ENCODE data around the gene SKAP1.
"Not testable (repeated sequence)": the region's sequence is repeated elsewhere in the genome, so short reads cannot be mapped to it uniquely, and the experiment has no call there.

SKAP1 gene

DNA sequence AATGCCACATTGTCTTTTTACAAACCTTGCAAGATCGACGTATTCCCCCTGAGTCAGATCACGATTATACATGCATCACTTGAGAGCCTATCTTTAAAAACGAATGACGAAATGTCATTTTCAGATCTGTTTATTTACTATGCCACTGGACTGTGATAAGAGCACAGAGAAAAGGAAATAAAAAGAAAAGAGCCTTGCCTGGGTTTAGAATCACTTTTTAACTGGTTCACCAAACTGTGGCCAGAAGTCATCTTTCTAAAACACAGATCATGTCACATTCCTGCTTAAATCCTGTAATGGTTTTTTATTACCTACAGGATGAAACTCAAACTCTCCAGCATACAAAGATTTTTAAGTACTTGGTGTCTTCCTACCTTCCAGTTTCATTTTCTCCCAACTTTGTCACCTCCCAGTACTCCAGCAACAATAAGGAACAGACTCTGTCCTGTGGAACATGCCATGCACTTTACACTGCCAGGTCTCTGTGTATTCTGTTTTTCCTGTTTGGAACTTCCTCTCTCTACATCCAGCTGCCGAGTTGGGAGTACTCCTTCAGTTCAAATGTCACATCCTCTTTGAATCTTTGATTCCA, 231.0 kb downstream of the SKAP1 start:
- no peak for DNase-seq

DNA sequence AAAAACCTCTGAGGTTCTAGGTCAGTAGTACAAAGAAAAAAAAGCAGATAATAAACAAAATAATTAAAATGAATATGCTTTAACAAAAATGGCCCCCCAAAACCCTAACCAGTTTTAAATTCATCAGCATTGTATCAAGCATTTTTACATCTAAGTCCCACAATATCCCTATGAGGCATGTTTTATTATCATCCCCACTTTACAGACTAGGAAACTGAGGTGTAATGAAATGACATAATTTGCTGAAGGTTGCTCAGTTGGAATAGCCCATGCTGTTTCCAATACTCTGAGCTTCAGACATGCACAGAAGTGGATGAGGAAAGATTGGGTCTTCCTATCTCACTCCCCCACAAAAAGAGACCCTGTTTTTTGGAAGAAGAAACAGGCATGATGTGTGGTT, 234.1 kb downstream of the SKAP1 start:
- no peak for DNase-seq

DNA sequence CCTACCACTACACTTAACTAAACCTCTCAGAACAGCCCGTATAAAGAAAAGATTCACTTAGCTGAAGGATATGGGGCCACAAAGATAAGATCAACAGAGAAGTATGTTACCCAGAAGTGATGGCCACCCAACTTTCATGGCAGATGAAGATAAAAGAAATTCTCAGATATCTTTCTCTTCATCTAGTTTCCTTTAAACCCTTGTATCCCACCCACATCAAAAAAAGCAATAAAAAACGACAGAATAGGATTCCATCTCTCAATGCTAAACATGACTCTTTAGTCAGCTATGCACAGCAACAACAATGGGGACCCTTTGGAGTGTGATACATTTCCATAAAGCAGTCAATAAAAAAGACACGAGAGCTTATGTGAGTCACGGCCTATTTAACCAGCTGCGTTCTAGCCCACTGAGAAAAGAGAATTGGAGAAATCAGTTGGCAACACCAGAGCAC, 235.9 kb downstream of the SKAP1 start:
- no peak for DNase-seq

DNA sequence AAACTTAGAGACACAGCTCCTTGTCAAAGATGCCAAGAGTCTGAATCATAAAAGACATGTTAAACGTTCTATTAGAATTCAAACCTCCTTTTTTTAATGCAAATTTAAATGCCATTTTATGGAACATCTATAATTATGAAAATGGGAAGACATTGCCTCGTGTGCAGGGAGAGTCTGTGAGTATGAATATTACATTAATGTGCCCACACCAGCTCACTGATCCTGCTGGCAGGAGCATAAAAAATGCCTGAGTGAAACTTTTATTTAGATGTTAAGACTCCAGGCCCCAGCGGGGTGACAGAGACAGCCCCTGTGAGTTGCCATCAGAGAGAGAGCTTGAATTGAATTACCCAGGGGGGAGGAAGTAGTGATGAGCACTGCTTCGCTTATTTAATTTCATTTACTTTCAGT, 237.7 kb downstream of the SKAP1 start:
- no peak for DNase-seq

DNA sequence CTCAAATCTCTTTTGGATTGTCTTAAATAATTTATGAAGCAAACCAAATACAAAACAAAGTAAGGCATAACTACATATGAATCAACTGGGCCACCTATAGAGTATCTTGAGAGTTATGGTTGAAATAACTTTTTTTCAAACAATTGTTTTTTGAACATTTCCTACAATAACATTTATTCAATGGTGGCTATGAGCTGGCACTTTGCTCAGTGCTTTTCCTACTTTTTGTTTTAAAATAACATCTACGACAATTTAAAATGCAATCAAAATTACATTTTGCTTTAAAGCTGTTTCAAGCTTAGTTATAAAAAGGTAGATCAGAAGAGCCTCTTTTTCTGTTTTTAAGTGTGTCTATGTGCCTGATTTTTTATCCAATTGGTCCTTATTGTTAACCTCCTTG, 238.7 kb downstream of the SKAP1 start:
- DNase-seq = no peak

DNA sequence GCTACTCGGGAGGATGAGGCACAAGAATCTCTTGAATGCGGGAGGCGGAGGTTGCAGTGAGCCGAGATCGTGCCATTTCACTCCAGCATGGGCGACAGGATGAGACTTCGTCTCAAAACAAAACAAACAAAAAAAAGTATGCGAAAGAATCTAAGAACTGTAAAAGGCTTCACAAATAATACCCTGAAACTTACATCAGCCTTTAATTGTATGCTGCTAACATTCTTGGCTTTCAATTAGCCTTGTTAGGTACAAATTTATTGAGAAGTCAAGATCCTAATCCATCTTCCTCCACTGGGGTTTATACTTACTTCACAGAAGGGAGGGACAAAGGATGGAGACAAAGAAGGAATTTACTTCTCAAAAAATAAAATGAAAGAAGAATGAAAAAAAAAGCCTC, 239.1 kb downstream of the SKAP1 start:
- DNase-seq = no peak

DNA sequence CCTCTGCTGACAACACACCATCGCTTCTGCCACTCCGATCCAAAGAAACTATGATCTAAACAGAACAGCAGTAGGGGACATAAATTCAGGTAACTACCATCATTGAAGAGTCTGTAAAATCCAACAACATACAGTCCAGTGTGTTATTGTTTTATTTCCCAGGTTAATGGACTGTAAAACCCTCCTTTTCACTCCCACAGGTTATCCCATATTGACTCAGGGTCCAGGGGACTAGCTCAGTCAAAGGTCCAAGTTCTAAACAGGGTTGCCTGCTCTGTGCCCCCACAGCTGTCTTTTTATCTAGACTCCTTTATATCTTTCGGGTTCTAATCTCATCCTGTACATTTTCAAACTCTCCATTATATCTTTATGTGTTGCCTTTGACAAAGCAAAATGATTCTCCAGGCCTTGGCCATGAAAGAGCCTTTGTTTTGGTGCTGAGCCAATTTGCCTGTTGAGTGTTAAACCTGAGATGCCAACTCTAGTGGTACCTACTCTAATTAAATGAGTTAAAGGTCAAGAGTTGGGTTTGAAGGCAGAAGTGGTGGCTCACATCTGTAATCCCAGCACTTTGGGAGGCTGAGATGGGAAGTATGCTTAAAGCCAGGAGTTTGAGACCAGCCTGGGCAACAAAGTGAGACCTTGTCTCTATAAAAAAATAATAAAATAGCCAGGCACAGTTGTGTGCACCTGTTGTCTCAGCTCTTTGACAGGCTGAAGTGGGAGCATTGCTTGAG, 242.0 kb downstream of the SKAP1 start:
- DNase-seq = no peak

DNA sequence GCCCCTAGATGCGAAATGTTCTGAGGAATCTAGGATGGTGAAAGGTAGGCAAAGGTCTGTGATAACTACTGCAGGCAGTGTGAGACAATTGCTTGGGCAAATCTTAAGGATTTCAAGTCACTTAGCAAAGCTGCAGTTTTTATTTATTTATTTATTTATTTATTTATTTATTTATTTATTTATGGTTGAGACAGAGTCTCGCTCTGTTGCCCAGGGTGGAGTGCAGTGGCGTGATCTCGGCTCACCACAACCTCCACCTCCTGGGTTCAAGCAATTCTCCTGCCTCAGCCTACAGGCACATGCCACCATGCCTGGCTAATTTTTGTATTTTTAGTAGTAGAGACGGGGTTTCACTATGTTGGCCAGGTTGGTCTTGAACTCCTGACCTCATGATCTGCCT, 243.7 kb downstream of the SKAP1 start:
- not testable (repeated sequence) for DNase-seq

DNA sequence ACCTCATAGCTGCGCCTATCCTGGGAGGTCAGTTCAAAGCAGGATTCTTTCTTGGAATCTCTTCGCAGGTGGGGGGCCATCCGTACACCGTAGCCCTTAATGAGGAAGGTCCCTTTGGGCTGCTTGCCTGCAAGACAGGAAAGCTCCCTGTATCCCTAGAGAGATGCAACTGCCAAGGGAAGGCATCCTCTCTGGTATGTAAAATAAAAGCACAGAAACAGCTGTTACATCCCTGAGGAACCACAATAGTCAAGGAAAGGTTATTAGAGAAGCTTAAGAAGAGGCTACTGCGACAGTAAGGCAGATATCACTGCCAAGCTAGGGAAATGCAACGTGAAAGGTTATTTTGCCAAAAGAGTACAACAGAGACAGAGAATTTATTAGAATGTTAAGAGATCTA, 245.3 kb downstream of the SKAP1 start:
- no peak for DNase-seq

DNA sequence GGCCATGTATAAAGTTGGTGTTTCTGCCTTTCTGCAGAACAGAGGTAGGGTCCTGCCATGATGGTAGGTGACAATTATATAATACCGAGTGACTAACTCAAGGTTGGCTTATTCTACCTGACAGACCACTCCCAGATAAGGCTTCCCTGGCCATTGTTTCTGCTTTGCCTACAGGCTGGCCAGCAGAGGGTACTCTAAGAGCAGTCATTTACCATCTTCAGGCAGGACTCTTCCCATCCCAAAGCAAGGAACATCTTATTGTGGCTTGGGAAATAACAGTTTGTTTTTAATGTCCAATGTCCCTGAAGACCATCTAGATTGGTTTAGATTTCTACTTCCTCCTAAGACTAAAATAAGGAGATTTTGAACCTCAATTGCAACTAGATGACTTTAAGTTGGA, 248.4 kb downstream of the SKAP1 start:
- no peak for DNase-seq

DNA sequence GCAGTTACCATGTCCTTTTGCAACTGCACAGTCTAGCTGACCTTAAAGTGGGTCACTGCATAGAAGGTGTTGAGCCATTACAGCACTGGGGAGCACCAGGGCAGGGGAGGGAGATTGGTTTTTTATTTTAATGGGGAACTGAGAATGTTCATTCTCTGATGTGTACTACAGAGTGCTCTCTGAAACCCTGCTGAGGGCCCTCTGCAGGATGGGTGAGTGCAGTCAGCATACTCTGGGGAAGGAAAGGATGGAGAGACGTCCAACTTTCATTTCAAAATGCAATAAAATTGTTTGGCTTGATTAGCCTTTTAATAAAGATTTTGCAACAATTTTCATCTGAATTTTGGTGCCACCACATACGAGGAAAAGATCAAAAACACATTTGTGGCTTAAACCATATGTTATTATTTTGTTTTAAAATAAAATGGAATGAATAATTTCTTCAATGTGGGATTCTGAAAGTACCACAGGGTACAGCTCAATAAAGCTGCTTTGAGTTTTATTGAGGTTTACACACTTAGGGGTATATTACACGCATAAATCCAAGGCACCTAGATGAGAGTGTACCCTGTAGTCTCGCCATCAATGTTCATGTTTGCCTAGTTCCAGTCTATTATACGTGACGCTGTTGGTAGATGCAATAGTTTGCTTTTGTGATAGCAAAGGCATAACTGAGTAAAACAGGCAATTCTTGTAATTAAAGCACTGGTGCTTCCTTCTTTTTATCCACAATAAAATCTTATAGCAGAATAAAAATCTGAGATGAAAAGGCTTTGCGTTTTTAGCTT, 249.0 kb downstream of the SKAP1 start:
- no peak for DNase-seq

DNA sequence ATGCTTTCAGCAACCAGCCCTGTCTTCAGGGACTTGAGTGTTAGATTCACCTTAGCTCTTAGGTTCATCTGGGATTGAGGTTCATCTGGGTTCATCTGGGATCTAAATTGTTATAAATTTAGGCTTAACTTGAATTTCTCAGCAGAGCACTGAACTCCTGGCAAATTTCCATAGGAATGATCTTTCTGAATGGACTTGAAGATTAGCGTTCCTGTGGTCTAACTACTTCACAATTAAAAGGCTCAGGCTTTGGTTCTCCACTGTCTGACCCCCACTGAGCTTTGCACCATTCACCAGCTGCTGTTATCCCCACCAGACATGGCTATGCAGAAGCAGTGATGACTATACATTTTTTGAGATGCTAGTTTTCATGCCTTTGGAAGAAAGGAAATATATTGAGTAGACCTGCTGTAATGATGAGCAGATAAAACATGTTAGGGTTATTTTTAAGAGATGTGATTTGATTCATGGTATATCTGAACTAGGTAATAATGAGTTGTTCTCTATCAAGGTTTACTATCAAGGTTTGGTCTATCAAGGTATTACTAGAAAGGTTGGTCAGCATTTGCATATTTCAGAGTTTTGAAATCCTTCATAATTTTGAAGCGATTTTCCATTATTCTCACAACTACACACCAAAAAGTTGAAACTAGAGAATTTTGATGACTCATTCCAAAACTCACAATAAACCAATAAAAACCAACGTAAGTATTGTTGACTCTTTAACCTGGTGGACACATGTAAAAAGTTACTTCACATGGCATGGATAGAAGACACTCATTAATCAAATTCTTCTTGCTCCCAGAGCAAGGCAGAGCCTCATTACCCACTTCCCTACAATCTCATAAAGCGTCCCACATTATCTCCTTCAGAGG, 250.7 kb downstream of the SKAP1 start:
- DNase-seq = no peak

DNA sequence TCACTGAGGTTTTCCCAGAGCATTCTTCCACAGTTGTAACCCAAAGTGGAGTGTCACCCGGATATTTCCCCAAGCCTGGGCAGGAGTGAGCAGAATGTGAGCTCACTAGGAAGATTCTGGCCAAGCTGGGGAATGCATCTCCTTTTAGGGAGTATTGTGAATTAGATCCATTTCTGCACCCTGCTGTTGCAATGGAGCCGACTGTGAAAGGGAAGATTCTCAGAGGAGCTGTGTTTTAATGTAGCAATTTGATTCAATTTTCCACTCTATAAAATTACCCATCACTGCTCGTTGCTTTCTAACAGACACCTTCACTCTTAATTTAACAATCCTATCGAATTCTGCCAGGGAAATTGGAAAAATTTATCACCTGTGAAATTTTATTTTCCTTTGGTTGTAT, 251.7 kb downstream of the SKAP1 start:
- DNase-seq = no peak

DNA sequence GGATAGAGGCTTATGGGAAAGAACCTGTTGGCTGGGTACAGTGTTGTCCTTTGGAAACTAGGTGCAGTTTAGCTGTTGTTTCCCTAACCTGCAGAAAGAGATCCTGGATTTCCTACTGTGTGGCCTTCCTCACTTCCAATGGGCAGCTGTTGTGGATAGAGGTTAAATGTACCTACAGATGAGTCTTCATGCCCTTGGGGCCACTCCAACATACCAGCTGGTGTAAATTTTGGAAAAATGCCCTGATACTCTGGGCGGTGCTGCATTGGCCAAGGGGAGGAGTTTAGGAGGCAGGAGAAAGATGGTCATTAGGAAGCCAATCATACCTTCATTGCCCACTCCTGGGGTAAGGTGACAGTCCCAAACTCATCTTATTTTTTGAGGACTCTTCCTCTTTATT, 252.2 kb downstream of the SKAP1 start:
- no peak for DNase-seq

DNA sequence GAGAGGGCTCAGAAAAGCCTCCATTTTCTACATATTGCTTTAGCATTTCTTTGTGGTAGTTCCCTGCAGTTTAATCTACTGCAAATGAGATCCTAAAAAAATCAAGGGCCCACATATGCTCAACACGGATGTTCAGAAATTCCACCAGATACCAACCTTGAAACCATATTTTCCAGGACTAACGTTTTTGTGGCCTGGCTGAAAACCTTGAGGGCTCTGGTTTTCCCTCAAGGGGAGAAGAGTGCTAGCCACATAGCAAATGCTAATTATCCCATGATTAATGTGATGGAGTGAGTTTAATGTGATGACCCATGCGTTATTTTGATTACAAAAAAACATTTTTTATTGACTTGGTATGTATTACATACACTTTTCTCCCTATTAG, 253.6 kb downstream of the SKAP1 start:
- DNase-seq = no peak

DNA sequence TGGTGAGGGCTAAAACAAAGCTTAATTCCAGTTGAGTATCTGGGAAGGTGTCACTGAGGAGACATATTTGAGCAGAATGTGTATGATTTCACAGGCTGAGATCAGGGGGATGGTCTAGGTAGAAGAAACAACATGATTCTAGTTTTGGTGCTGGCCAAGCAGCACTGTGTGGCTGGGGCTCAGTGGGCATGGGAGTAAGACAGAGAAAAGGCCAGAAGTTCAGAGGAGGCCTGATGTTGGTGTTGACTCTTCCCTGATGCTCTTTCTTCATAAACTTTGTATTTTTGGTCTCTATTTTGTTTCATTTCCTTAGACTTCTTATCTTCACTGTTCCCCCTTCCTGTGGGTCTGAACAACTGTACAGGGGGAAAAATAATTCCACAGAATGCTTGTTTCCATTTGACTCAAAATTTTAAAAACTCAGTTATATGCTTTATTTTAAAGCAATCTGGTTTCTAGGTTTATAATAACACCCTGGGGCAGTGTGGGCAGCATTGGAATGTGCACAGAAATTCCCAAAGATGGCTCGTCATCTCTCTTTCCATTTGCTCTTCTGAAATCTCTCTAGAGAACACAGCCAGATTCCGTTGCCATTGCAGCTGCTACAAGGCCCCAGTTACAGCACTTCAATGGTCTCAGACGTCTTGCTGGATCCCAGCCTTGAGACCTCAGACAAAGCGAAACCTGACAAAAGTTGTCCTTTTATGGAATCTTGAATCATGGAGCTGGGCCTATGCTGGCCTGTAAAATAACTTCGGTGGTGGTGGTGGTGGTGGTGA, 254.1 kb downstream of the SKAP1 start:
- DNase-seq = no peak

DNA sequence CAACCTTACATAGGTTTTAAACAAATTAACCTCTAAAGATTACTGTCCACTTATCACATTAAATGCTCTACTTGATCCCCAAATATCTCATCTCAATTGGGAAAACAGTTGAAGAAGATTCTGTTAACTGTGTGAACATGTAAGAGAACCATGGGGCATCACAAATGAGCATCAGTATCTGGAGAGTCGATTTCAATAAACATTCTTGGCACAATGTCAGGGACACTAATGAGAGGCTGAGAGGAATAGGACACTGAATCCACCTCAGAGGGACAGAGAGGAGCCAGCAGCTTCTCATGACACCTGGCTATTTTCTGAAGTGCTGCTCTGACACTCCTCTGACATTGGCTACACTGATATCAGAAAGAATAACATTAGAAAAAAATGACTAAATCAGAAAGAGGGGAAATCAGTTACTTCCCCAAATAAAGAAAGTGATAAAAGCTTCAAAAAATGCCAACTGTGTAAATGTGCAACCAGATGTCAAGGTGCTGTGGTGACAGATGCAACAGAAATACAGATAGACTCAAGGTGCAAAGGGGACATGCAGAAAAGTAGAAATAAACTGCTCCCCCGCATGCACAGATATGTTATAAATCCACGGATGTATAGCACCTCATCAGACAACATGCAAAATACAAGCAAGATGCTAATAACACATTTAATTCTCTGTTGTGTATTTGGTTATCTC, 255.0 kb downstream of the SKAP1 start:
- DNase-seq = no peak

DNA sequence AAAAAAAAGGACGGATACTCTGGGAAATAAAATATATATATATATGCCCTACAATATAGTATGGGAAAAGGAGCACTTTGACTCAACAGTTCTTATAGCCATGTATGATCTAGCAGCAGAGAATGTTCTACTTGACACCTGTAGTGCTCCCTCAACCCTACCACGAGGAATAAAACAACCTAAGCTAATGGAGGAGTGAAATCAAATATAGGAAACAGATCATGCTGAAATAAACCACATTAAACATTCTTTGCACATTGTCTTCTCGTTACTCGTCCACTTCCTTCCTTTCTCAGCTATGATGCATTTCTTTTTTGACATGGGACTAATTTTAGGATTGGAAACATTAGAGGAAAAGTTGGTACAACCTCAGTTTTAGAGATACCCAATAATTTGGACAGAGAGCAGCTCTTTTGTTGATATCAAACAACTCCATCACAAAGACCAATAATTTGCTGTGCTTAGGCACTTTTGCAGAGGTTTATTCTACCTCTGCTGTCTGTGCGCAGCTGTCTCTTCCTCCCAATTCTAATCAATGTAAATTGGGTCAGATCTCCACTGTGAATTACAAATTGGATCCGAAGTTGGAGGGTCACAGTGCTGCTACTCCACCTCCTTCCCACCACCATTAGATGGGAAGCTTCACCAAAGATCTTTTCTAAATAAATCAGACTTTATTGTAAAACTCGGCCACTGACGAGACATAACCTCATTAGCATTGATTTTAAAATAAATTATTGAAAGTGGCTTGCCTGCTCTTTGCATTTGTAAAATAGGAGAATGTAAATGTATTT, 256.6 kb downstream of the SKAP1 start:
- DNase-seq = no peak

DNA sequence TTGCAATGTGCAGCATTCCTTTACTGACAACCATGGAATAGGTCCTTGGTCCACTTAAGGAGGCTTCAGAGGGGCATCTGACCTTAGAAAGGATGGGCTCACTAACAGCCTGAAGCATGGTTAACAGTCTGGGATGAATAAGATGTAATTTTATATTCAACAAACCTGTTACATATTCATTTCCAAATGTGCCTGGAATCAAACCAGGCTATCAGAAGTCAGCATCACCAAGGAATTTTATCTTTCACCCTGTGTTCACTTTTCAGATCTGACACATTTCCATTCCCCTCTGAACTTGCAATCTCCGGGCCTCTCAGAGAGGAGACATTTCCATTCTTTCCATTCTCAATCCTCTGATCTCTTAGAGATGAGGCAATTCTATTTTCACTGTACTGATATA, 260.1 kb downstream of the SKAP1 start:
- no peak for DNase-seq

DNA sequence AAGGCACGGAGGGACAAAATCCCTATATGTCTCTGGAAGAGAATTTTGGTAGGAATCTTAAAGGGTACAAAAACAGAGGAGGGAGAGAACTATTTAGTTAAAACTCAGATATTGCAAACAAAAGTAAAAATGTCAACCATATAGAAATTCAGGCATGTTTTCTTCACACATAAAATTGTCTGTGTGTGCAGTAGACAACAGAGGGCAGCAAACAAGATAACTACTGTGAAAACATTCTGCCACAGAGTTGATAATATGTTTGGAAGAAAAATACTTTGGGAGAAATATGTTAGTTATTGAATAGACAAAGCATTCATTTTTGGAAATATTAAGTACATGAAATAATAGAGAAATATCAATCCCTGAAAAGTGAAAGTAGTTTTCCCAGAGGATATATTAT, 266.2 kb downstream of the SKAP1 start:
- DNase-seq = no peak
